ENCODE data around the gene CABLES1.

GRCh38 chr18:23133860-23134779 is 1.2 kb upstream of the CABLES1 start:
- TF ChIP-seq EZH2phosphoT487 (IDR thresholded peaks at IDR 0.05; ENCODE audit: insufficient read depth, low read depth) (no peak), EZH2 (IDR thresholded peaks at IDR 0.05; ENCODE audit: insufficient read depth, poor library complexity, severe bottlenecking) (no peak)

All from GM23248 (cell line).